Calu3 (cell line): ENCODE data around the gene PPP3R1. TPM values are rescaled to one million over a fixed set of nuclear protein-coding genes. Genes with fewer than 3 reads are reported as not detected.

ENCODE experiments used
- BruUV-seq: library from RNA; stranded (reverse); fragments of 400-500 nt; replicated peaks from 2 replicates; lab custom pipeline; 2021; lab: Mats Ljungman, UMichigan
- CTCF ChIA-PET: fragments of 300-600 bp; sonication (Branson Sonifier 250); formaldehyde crosslinking; loops from one replicate; lab custom pipeline; 2022; ENCODE audit warnings: antibody characterized with exemption; lab: Charles Lee
- DNase-seq: peaks from one replicate; pipeline ENCODE4 v3.0.0; 2022
- H3K27ac Mint-ChIP-seq: one replicate; pipeline ENCODE4 v1.8.0; 2022; ENCODE audit warnings: mixed read lengths; ENCODE audit not compliant: unreplicated experiment
- H3K27me3 Mint-ChIP-seq: one replicate; pipeline ENCODE4 v1.8.0; 2022; ENCODE audit warnings: mixed read lengths; ENCODE audit not compliant: unreplicated experiment
- H3K36me3 Mint-ChIP-seq: one replicate; pipeline ENCODE4 v1.8.0; 2022; ENCODE audit warnings: mild to moderate bottlenecking, moderate library complexity, mixed read lengths; ENCODE audit not compliant: insufficient read depth, unreplicated experiment
- H3K4me1 Mint-ChIP-seq: one replicate; pipeline ENCODE4 v1.8.0; 2022; ENCODE audit warnings: mild to moderate bottlenecking, low read depth, mixed read lengths; ENCODE audit not compliant: unreplicated experiment
- H3K4me3 Mint-ChIP-seq: one replicate; pipeline ENCODE4 v1.8.0; 2022; ENCODE audit warnings: mild to moderate bottlenecking, low read depth, moderate library complexity, mixed read lengths; ENCODE audit not compliant: unreplicated experiment
- H3K9me3 Mint-ChIP-seq: one replicate; pipeline ENCODE4 v1.8.0; 2022; ENCODE audit warnings: low read depth, mixed read lengths; ENCODE audit not compliant: unreplicated experiment
- intact Hi-C: fragments of 100-400 bp; cut with micrococcal nuclease; formaldehyde crosslinking; loops from one replicate; pipeline ENCODE4 v1.10.0; 2022; ENCODE audit not compliant: unreplicated experiment
- total RNA-seq: library from RNA; stranded (reverse); gene quantifications from 2 replicates; pipeline ENCODE4 v1.2.3, GENCODE V29; 2022
- TF ChIP-seq, protein P1 (sequence below): fragments of 200-600 bp; IDR thresholded peaks from one replicate; pipeline ENCODE4 v1.8.0; 2022; ENCODE audit warnings: antibody characterized with exemption; ENCODE audit not compliant: unreplicated experiment

The PPP3R1 gene
- total RNA-seq, 1 experiment from 2014 or later, result 63.4 TPM

GRCh38 chr2:68248806-68249205 is 3.5 kb downstream of the PPP3R1 start:
- Mint-ChIP-seq H3K36me3 (peaks cover 39% of the 10 kb centered on the region), H3K27me3 (no peaks in the 10 kb centered on the region), H3K9me3 (no peaks in the 10 kb centered on the region), H3K4me1 (peaks cover 9% of the 10 kb centered on the region), H3K4me3 (no peak overlapping the region), H3K27ac (no peak overlapping the region)
- intact Hi-C loops, result no loop called here
- CTCF ChIA-PET, result interaction anchor here (0.7 kb wide), 1 partner anchor 34 kb away, joined by 6 read pairs; no protein-coding TSS in a partner anchor
- no TSS peak for BruUV-seq
- no peak for DNase-seq
- TF ChIP-seq, protein P1, sequence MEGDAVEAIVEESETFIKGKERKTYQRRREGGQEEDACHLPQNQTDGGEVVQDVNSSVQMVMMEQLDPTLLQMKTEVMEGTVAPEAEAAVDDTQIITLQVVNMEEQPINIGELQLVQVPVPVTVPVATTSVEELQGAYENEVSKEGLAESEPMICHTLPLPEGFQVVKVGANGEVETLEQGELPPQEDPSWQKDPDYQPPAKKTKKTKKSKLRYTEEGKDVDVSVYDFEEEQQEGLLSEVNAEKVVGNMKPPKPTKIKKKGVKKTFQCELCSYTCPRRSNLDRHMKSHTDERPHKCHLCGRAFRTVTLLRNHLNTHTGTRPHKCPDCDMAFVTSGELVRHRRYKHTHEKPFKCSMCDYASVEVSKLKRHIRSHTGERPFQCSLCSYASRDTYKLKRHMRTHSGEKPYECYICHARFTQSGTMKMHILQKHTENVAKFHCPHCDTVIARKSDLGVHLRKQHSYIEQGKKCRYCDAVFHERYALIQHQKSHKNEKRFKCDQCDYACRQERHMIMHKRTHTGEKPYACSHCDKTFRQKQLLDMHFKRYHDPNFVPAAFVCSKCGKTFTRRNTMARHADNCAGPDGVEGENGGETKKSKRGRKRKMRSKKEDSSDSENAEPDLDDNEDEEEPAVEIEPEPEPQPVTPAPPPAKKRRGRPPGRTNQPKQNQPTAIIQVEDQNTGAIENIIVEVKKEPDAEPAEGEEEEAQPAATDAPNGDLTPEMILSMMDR, result no peak

- TF ChIP-seq, protein P1, result no peak
- no peaks in the 10 kb centered on the region for H3K9me3 Mint-ChIP-seq
- intact Hi-C loops, result no loop called here
These were observed 4.0 kb downstream of the PPP3R1 start for GRCh38 chr2:68248361-68248760.

DNA sequence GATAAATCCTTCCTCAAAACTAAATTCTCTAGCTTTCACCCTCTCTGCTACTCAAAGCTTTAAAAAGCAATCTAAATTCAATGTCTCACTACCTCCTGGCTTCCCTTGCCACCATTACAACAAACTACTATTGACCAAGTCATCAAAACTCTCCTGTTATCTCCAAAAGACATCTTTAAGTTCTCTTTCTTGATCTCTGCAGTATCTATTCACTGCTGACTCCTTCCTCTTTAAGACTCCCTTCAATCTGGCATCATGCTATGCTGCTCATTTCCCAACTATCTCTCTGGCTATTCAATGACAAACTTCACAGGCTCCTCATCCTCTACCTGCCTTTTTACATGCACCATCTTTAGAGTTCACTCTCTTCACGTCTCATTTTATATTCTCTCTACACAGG is 5.9 kb downstream of the PPP3R1 start:
- H3K4me1 Mint-ChIP-seq, result peaks cover 9% of the 10 kb centered on the region
- BruUV-seq, result no TSS peak
- H3K36me3 Mint-ChIP-seq, result peaks cover 16% of the 10 kb centered on the region
- no peak for DNase-seq
- H3K4me3 Mint-ChIP-seq, result no peak overlapping the region
- CTCF ChIA-PET, result no interaction called here
- no peaks in the 10 kb centered on the region for H3K9me3 Mint-ChIP-seq
- TF ChIP-seq, protein P1, result no peak
- intact Hi-C loops, result no loop called here
- no peak overlapping the region for H3K27ac Mint-ChIP-seq
- no peaks in the 10 kb centered on the region for H3K27me3 Mint-ChIP-seq

More at GRCh38 chr2:68248361-68248760, 4.0 kb downstream of the PPP3R1 start:
- Mint-ChIP-seq H3K36me3 (peaks cover 36% of the 10 kb centered on the region), H3K27me3 (no peaks in the 10 kb centered on the region), H3K4me1 (peaks cover 9% of the 10 kb centered on the region), H3K27ac (no peak overlapping the region), H3K4me3 (no peak overlapping the region)
- CTCF ChIA-PET, result interaction anchor here (0.7 kb wide), 1 partner anchor 35 kb away, joined by 6 read pairs; no protein-coding TSS in a partner anchor
- no peak for DNase-seq
- BruUV-seq, result no TSS peak

DNA sequence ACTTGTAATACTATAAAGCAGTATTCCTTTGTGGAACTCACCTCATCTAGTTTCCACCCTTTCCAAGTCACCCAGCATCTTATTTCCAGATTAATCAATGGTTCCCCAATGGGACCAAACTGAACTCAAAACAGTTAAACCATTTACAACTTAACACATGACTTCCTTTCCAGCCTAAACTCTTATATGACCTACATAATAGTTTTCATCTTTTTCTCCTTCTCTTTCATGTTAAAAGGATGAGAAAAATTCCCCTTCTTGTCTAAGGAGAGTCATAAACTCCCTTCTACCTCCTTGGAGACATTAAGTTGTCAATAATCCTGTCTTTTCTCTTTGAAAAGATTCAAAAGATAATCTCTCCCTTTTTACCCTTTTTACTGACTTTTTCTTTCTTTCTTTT is 6.7 kb downstream of the PPP3R1 start:
- no TSS peak for BruUV-seq
- H3K36me3 Mint-ChIP-seq, result peaks cover 9% of the 10 kb centered on the region
- H3K27ac Mint-ChIP-seq, result no peak overlapping the region
- no peaks in the 10 kb centered on the region for H3K9me3 Mint-ChIP-seq
- no peak for DNase-seq
- no peak overlapping the region for H3K4me3 Mint-ChIP-seq
- TF ChIP-seq, protein P1, result no peak
- no peaks in the 10 kb centered on the region for H3K27me3 Mint-ChIP-seq
- intact Hi-C loops, result no loop called here
- H3K4me1 Mint-ChIP-seq, result peaks cover 12% of the 10 kb centered on the region
- CTCF ChIA-PET, result no interaction called here
